ENCODE data around the gene NEGR1. TPM values are rescaled to one million over a fixed set of nuclear protein-coding genes. Genes with fewer than 3 reads are reported as not detected.

Gene NEGR1
- total and polyA plus RNA-seq, 2 experiments from 2014 or later, result 0.57 to 0.94 TPM

- TF ChIP-seq REST (IDR thresholded peaks at IDR 0.05; ENCODE audit: unreplicated experiment), result no peak
- no peak for TF ChIP-seq ETS1 (IDR thresholded peaks at IDR 0.05)
- TF ChIP-seq ZNF114 (CRISPR knock-in tag; IDR thresholded peaks at IDR 0.05), result no peak
- no peak for TF ChIP-seq NANOG (IDR thresholded peaks at IDR 0.05; ENCODE audit: borderline replicate concordance)
- no peak for TF ChIP-seq EZH2phosphoT487 (IDR thresholded peaks at IDR 0.05; ENCODE audit: unreplicated experiment)
- no peak for TF ChIP-seq CREB1 (CRISPR knock-in tag; IDR thresholded peaks at IDR 0.05; ENCODE audit: low read depth)
Measured at GRCh38 chr1:71656902-71657301, 625.4 kb downstream of the NEGR1 start (continued).

GRCh38 chr1:71655604-71656003 lies 626.7 kb downstream of the NEGR1 start:
- no peak overlapping the region for H3K4me2 ChIP-seq
- Mint-ChIP-seq H3K27me3 (ENCODE audit: insufficient read depth, low read depth, poor library complexity) (no peaks in the 10 kb centered on the region), H3K27ac (no peak overlapping the region), H3K4me3 (no peak overlapping the region), H3K4me1 (no peaks in the 10 kb centered on the region), H3K9me3 (no peaks in the 10 kb centered on the region; the same call in 2 of the 3 replicates), H3K36me3 (ENCODE audit: low read depth) (no peaks in the 10 kb centered on the region)
- H3K79me2 ChIP-seq (replicated peaks; ENCODE audit: insufficient read depth), result no peaks in the 10 kb centered on the region
- DNase-seq (ENCODE audit: low spot score) (no peak), ATAC-seq (no peak)
- no peaks in the 10 kb centered on the region for H4K20me1 ChIP-seq (replicated peaks; ENCODE audit: insufficient read depth)
- no peak overlapping the region for H3K4me3 ChIP-seq
- no peaks in the 10 kb centered on the region for H3K9me2 ChIP-seq (ENCODE audit: insufficient read depth)
- H3K36me3 ChIP-seq (ENCODE audit: insufficient read depth), result no peaks in the 10 kb centered on the region
- no peaks in the 10 kb centered on the region for H3F3A ChIP-seq (replicated peaks; ENCODE audit: low read depth)
- no peak overlapping the region for H2AFZ ChIP-seq
- H3K27ac ChIP-seq (ENCODE audit: low read depth), result no peak overlapping the region
- no peaks in the 10 kb centered on the region for H3K4me1 ChIP-seq (ENCODE audit: insufficient read depth)
- no peaks in the 10 kb centered on the region for H3K27me3 ChIP-seq (ENCODE audit: insufficient read depth)
- TF ChIP-seq ZNF114 (CRISPR knock-in tag; IDR thresholded peaks at IDR 0.05) (no peak), JUNB (IDR thresholded peaks at IDR 0.05; ENCODE audit: unreplicated experiment) (no peak), REST (IDR thresholded peaks at IDR 0.05; ENCODE audit: unreplicated experiment) (no peak), CREB1 (CRISPR knock-in tag; IDR thresholded peaks at IDR 0.05; ENCODE audit: low read depth) (no peak), EZH2phosphoT487 (IDR thresholded peaks at IDR 0.05; ENCODE audit: unreplicated experiment) (no peak), NANOG (IDR thresholded peaks at IDR 0.05; ENCODE audit: borderline replicate concordance) (no peak), ZNF331 (CRISPR knock-in tag; IDR thresholded peaks at IDR 0.05; ENCODE audit: low read depth) (no peak), STAT1 (IDR thresholded peaks at IDR 0.05; ENCODE audit: unreplicated experiment) (no peak), ETS1 (IDR thresholded peaks at IDR 0.05) (no peak), CTCF (conservative IDR thresholded peaks at IDR 0.05; ENCODE audit: low read depth in 2 of 2) (no peak)

Data from GM23338 (cell line).